Panc1 (cell line): ENCODE measurements around the gene TMOD1. TPM values are rescaled to one million over a fixed set of nuclear protein-coding genes. Genes with fewer than 3 reads are reported as not detected.
A peak's percentile ranks its signal among the peaks of the same experiment; 100 is the strongest.

Source experiments
- ATAC-seq: fragments of 200-7000 bp; cut with Tn5 transposase; 2 replicates; pipeline ENCODE4 v1.9.1; 2020; ENCODE audit warnings: mild to moderate bottlenecking, moderate library complexity
- BruUV-seq: library from RNA; stranded (reverse); fragments of 400-500 nt; replicated peaks from 2 replicates; lab custom pipeline; 2021; lab: Mats Ljungman, UMichigan
- CTCF ChIA-PET: fragments of 300-600 bp; sonication (Branson Sonifier 250); formaldehyde crosslinking; loops from one replicate; lab custom pipeline; 2022; ENCODE audit warnings: antibody characterized with exemption; lab: Charles Lee
- POLR2A ChIA-PET: fragments of 300-600 bp; sonication (Branson Sonifier 250); formaldehyde crosslinking; loops from one replicate; lab custom pipeline; 2022; ENCODE audit warnings: antibody characterized with exemption; lab: Charles Lee
- DNase-seq: peaks from one replicate; pipeline ENCODE4 v3.0.0-alpha.2; 2010; ENCODE audit warnings: low read depth, low spot score
- H3K27ac ChIP-seq: 2 replicates; pipeline ENCODE4 v1.5.1; 2011; ENCODE audit warnings: mild to moderate bottlenecking, low read length, inconsistent platforms
- H3K27me3 ChIP-seq: fragments of 200-500 bp; sonication (Bioruptor generic); 2 replicates; pipeline ENCODE4 v1.6.0; 2014; ENCODE audit warnings: low read length, inconsistent platforms; ENCODE audit not compliant: control insufficient read depth, insufficient read depth
- H3K36me3 ChIP-seq: fragments of 200-500 bp; sonication (Bioruptor generic); 2 replicates; pipeline ENCODE4 v1.5.1; 2014; ENCODE audit warnings: inconsistent platforms, mild to moderate bottlenecking, low read length, moderate library complexity; ENCODE audit not compliant: control insufficient read depth, insufficient read depth
- H3K4me1 ChIP-seq: 2 replicates; pipeline ENCODE4 v1.5.1; 2011; ENCODE audit warnings: inconsistent platforms, mild to moderate bottlenecking, low read length, moderate library complexity; ENCODE audit not compliant: control insufficient read depth, insufficient read depth
- H3K4me3 ChIP-seq, 2 experiments: 2 replicates each; pipeline ENCODE4 v1.5.1; 2011 to 2012; ENCODE audit warnings: low read depth in 2 of 2, low read length in 2 of 2, mild to moderate bottlenecking in 2 of 2, inconsistent platforms in 1 of 2, moderate library complexity in 1 of 2
- H3K9me3 ChIP-seq: fragments of 200-500 bp; sonication (Bioruptor generic); 2 replicates; pipeline ENCODE4 v1.5.1; 2014; ENCODE audit warnings: low read depth, mild to moderate bottlenecking, inconsistent platforms, low read length, moderate library complexity; ENCODE audit not compliant: control insufficient read depth, insufficient read depth
- POLR2AphosphoS5 ChIP-seq: IDR thresholded peaks from 2 replicates; pipeline ENCODE4 v1.6.1; 2012; ENCODE audit warnings: mild to moderate bottlenecking, low read depth, low read length, moderate library complexity
- SIN3A ChIP-seq: IDR thresholded peaks from 2 replicates; pipeline ENCODE4 v1.6.1; 2012; ENCODE audit warnings: low read depth, mild to moderate bottlenecking, low read length, moderate library complexity, borderline replicate concordance; ENCODE audit not compliant: insufficient read depth
- TCF7L2 ChIP-seq: IDR thresholded peaks from 2 replicates; pipeline ENCODE4 v1.6.1; 2011; ENCODE audit warnings: mild to moderate bottlenecking, low read depth, low read length, inconsistent platforms
- in situ Hi-C: cut with HindIII; loops from 2 replicates; pipeline ENCODE4 v1.10.0; 2016; ENCODE audit warnings: low sequenced_read_pairs, low pct_unique_long_range_greater_than_20kb
- intact Hi-C: fragments of 100-400 bp; cut with micrococcal nuclease; formaldehyde crosslinking; loops from one replicate; pipeline ENCODE4 v1.10.0; 2022; ENCODE audit not compliant: unreplicated experiment
- total RNA-seq: library from RNA; stranded (reverse); gene quantifications from one replicate; pipeline ENCODE4 v1.2.1, GENCODE V29; 2021; ENCODE audit not compliant: unreplicated experiment
- TF ChIP-seq, protein P1 (sequence below): fragments of 450-650 bp; IDR thresholded peaks from 2 replicates; pipeline ENCODE4 v1.5.1; 2017; ENCODE audit warnings: mild to moderate bottlenecking
- TF ChIP-seq, protein P2 (sequence below), 2 experiments: IDR thresholded peaks; 2 replicates each; pipeline ENCODE4 v1.6.1; 2011 to 2012; ENCODE audit warnings: low read depth in 2 of 2, control low read depth in 1 of 2, low read length in 1 of 2, mild to moderate bottlenecking in 1 of 2, moderate library complexity in 1 of 2; ENCODE audit not compliant: insufficient read depth in 1 of 2

Gene TMOD1
- total RNA-seq, 1 experiment from 2014 or later, result 1.4 TPM

DNA sequence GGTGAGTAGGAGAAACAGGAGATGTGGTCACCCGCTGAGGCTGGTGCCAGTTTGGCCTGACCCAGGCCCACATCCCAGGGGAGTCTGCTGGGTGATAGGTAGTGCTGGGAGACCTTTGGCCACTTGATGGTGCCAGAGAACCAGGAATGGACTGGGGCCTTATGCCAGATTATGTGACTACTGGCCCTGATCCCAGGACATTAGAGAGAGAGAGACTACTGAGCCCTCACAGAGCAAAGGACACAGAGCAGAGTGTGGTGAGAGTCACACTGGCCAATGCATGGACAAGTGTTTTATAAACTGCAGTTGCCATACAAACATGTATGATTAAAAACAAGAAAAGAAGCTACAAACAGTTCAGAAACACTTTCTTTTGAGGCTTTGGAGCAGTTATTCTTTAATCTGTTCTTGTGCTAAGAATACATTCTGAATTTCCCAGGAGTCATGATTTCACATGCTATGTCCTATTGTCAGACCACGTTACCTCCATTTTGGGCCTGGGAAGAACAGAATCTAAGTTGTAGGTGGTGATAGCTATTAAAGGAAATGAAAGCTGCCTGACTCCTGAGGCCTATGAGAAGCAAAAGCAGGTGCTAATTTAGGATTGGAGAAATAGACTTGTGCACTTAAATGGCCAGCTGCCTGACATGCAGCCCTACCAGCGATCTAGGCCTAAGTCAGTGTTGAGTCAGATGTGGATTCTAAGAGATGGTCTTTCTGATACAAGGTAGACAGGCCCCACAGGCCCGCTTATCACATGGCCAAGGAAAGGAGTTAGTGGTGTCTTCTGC, 32.6 kb upstream of the TMOD1 start:
- Histone ChIP-seq H3K4me1 (no peaks in the 10 kb centered on the region), H3K27ac (no peak overlapping the region), H3K27me3 (no peaks in the 10 kb centered on the region), H3K36me3 (no peaks in the 10 kb centered on the region), H3K4me3 (no peak overlapping the region), H3K9me3 (no peaks in the 10 kb centered on the region)
- ATAC-seq, result peak; percentile 90
- CTCF ChIA-PET, result interaction anchor here (0.6 to 2.2 kb wide), 5 partner anchors 20 to 278 kb away, joined by 3 to 18 read pairs (median 3); no protein-coding TSS in a partner anchor
- TF ChIP-seq POLR2AphosphoS5, result no peak
- TF ChIP-seq, protein P1, sequence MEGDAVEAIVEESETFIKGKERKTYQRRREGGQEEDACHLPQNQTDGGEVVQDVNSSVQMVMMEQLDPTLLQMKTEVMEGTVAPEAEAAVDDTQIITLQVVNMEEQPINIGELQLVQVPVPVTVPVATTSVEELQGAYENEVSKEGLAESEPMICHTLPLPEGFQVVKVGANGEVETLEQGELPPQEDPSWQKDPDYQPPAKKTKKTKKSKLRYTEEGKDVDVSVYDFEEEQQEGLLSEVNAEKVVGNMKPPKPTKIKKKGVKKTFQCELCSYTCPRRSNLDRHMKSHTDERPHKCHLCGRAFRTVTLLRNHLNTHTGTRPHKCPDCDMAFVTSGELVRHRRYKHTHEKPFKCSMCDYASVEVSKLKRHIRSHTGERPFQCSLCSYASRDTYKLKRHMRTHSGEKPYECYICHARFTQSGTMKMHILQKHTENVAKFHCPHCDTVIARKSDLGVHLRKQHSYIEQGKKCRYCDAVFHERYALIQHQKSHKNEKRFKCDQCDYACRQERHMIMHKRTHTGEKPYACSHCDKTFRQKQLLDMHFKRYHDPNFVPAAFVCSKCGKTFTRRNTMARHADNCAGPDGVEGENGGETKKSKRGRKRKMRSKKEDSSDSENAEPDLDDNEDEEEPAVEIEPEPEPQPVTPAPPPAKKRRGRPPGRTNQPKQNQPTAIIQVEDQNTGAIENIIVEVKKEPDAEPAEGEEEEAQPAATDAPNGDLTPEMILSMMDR, result peak; percentile 70
- intact Hi-C loops (loop anchor here (2.0 kb wide), 1 partner anchor 130 kb away; no protein-coding TSS in a partner anchor), in situ Hi-C loops (no loop called here)
- no TSS peak for BruUV-seq
- POLR2A ChIA-PET, result no interaction called here
- DNase-seq, result peak; percentile 39

DNA sequence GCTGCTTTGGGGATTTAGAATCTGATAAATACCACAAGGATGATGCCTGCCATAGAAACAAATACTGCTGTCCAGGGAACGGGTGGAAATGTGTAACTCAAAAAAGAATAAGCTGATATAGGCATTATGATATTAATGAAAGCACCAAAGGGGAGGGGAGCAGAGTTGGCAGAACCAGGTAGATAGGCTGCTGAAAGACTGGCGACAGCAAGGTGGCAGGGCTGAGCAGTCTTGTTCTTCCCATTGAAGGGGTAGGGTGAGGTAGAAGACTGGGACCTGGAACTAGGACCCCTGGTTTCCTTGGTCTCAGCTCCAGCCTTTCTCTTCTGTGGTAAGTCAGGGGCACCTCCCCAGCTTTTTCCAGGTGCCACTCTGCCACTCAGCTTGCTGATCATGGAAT, 31.4 kb upstream of the TMOD1 start:
- Histone ChIP-seq H3K4me3 (no peak overlapping the region), H3K27me3 (no peaks in the 10 kb centered on the region), H3K36me3 (no peaks in the 10 kb centered on the region), H3K4me1 (no peaks in the 10 kb centered on the region), H3K27ac (no peak overlapping the region), H3K9me3 (no peaks in the 10 kb centered on the region)
- BruUV-seq, result no TSS peak
- no peak for DNase-seq
- in situ Hi-C loops, result no loop called here
- ChIA-PET POLR2A (no interaction called here), CTCF (interaction anchor here (0.5 to 1.1 kb wide), 4 partner anchors 145 to 1234 kb away, joined by 3 to 4 read pairs (median 3); no protein-coding TSS in a partner anchor)
- ATAC-seq, result no peak
- intact Hi-C loops, result loop anchor here (5.0 kb wide), 1 partner anchor 147 kb away; no protein-coding TSS in a partner anchor
- no peak for TF ChIP-seq POLR2AphosphoS5
- TF ChIP-seq, protein P1, result peak; percentile 52

DNA sequence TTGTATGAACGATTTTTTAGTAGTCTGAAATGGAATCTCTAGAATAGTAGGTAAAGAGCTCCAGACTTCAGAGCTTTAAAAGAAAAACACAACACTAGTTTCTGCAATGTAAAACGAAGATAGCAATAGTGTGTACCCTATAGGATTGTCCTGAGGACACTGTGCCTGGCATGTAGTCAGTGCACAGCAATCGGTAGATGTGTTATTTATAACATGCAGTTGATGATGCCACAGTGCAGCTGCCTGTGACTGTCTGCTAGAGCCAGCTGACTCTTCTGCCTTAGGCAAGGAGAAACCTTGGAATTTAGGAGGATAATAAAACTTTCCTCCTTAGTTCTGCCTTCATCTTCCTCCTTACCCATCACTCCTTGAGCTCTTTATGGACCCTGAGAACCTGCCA, 27.7 kb upstream of the TMOD1 start:
- H3K9me3 ChIP-seq, result no peaks in the 10 kb centered on the region
- no peaks in the 10 kb centered on the region for H3K27me3 ChIP-seq
- BruUV-seq, result no TSS peak
- POLR2A ChIA-PET, result interaction anchor here (0.6 kb wide), 1 partner anchor 91 kb away, joined by 3 read pairs; no protein-coding TSS in a partner anchor
- intact Hi-C loops, result loop anchor here (5.0 kb wide), 1 partner anchor 144 kb away; no protein-coding TSS in a partner anchor
- no peak overlapping the region for H3K4me3 ChIP-seq
- no peak overlapping the region for H3K27ac ChIP-seq
- H3K36me3 ChIP-seq, result no peaks in the 10 kb centered on the region
- no peaks in the 10 kb centered on the region for H3K4me1 ChIP-seq
- ATAC-seq, result no peak
- no peak for DNase-seq
- TF ChIP-seq POLR2AphosphoS5, result no peak
- TF ChIP-seq SIN3A, result no peak
- TF ChIP-seq TCF7L2, result no peak
- TF ChIP-seq, protein P1, result no peak
- TF ChIP-seq, protein P2, sequence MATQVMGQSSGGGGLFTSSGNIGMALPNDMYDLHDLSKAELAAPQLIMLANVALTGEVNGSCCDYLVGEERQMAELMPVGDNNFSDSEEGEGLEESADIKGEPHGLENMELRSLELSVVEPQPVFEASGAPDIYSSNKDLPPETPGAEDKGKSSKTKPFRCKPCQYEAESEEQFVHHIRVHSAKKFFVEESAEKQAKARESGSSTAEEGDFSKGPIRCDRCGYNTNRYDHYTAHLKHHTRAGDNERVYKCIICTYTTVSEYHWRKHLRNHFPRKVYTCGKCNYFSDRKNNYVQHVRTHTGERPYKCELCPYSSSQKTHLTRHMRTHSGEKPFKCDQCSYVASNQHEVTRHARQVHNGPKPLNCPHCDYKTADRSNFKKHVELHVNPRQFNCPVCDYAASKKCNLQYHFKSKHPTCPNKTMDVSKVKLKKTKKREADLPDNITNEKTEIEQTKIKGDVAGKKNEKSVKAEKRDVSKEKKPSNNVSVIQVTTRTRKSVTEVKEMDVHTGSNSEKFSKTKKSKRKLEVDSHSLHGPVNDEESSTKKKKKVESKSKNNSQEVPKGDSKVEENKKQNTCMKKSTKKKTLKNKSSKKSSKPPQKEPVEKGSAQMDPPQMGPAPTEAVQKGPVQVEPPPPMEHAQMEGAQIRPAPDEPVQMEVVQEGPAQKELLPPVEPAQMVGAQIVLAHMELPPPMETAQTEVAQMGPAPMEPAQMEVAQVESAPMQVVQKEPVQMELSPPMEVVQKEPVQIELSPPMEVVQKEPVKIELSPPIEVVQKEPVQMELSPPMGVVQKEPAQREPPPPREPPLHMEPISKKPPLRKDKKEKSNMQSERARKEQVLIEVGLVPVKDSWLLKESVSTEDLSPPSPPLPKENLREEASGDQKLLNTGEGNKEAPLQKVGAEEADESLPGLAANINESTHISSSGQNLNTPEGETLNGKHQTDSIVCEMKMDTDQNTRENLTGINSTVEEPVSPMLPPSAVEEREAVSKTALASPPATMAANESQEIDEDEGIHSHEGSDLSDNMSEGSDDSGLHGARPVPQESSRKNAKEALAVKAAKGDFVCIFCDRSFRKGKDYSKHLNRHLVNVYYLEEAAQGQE (IDR thresholded peaks at IDR 0.05; ENCODE audit: insufficient read depth in 1 of 2, low read depth in 2 of 2, low read length in 1 of 2), result no peak
- CTCF ChIA-PET, result interaction anchor here (1.1 kb wide), 1 partner anchor 88 kb away, joined by 3 read pairs; no protein-coding TSS in a partner anchor
- in situ Hi-C loops, result no loop called here
